ENCODE measurements around the gene TTC24. TPM values are rescaled to one million over a fixed set of nuclear protein-coding genes. Genes with fewer than 3 reads are reported as not detected.
"Not testable (repeated sequence)": the region's sequence is repeated elsewhere in the genome, so short reads cannot be mapped to it uniquely, and the experiment has no call there.

Gene TTC24
- under 1 TPM in 3 of 5 donors, not detected in 2; 0.08 to 0.27 (median 0.21) TPM for polyA plus RNA-seq (ENCODE audit: insufficient read depth in 1 of 5, insufficient read length in 5 of 5, low replicate concordance in 1 of 5)
- long read RNA-seq, donor 1, partial matches to known transcripts: 16 of 33 reads
- long read RNA-seq, donor 1, other reads (novel, unspliced or antisense): 17 of 33 reads
- long read RNA-seq, donor 2: 0 reads
- long read RNA-seq, donor 3: 0 reads
- long read RNA-seq, donor 4: 0 reads
- long read RNA-seq, donor 5: 0 reads
- long read RNA-seq, donor 6, partial matches to known transcripts: 37 of 60 reads
- long read RNA-seq, donor 6, other reads (novel, unspliced or antisense): 23 of 60 reads
- long read RNA-seq, donor 7: 0 reads
- long read RNA-seq, donor 8: 0 reads

DNA sequence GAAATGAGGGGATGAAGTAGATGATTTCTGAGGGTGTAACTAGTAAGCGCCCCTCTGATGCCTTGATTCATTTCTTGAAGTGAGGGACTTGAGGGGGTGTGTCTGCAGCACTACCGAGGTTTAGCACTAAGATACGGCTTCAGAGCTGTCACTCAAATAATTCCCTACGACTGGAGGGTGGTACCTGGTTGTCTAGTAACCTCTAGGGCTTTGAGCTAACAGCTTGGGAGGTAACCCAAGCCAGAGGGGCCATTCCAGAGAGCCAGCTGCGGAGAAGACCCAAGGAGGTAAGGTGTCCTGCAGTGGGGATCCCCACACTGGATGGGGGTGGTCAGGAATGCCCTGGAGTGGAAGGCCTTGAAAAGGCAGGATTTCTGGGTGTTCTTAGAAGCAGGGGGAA, at the start of gene TTC24:
Gene TTC24 (plus strand): TSS at position 252 of the 400 bp plus-strand sequence. CDS start 1,642 bp downstream, outside the sequence.
- DNase-seq: no peak

DNA sequence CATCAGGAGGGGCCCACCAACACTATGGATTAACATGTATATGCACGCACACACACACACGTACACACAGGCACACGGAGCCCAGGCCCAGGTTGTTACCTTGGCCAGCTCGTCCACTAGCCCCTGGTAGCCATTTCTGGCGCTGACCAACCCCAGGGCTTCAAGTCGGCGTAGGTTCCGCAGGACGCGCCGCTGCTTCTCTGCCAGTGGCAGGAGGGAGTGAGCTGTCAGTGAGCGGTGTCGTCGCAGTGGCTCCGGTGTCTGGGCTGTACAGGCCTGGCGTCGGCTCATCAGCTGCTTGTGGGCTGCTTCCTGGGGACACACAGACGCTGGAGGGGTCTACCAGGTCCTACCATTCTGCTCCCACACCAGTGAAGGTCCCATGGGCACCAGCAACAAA, 49.5 kb upstream of the TTC24 start:
- DNase-seq: no peak

DNA sequence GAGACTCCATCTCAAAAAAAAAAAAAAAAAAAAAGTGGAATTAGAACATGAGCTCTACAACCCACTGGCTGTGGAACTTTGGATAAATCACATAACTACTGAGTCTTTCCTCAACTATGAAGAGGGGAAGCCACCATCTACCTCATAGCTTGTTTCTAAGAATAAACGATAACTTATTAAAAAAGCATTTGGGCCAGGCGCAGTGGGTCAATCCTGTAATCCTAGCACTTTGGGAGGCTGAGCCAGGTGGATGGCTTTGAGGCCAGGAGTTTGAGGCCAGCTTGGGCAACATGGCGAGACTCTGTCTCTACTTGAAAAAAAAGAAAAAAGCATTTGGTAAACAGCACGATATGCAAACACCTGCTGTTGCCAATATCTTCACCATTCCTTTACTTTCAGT, 47.1 kb upstream of the TTC24 start:
- no peak for DNase-seq

DNA sequence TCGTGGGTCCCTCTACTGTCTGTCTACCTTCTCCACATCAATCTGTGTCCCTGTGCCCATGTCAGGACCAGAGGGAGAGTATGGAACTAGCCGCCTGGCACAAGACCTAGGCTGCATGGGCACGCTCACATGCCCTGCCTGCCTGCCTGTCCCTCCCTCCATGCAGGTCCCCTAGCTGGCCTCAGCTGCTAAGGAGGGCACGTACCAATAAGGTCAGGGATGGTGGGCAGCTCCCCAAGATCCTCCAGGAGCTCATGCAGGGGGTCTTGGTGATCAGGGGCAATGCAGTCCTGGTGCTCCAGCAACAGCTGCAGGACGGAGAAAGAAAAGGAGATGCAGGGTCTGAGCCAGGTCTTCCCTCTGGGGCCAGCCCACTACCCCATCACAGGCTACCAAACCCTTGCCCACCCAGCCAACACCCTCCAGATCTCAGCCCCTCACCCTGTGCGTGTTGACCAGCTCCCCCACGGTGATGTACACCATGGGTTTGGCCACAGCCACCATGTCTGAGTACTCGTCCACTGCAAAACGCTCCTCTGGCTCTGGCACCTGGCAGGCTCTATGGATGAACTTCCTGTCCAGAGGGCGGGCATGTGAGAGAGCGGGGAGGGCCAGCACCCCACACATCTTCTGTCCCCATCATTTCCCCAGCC, 45.8 kb upstream of the TTC24 start:
- DNase-seq: no peak

DNA sequence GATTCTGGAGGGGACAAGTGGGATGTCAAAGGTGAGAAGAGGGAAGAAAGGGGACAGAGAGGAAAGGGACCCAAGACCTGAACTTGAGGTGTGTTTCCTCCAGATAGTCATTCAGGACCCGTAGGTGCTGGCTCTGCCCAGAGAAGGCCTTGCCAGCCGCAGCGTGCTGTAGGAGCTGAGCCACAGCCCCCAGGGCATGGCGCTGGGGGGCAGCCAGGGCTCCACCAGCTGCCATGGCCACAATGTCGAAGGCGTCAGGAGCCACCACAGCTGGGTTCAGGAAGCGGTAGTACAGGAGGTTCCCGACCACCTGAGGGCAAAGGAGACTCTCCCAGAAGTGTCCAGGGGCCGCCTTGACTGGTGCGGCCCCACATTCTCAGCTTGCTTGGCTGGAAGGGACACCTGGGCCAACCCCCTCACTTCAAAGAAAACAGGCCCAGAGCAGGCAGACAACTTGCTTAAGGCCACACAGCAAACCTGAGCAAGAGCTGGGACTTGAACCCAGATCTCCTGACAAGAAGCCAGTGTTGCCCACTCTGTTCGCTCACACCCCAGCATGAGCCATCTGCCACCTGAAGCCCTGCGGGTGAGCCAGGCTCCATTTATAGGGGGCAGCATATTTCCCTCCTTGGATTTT, 45.0 kb upstream of the TTC24 start:
- no peak for DNase-seq

DNA sequence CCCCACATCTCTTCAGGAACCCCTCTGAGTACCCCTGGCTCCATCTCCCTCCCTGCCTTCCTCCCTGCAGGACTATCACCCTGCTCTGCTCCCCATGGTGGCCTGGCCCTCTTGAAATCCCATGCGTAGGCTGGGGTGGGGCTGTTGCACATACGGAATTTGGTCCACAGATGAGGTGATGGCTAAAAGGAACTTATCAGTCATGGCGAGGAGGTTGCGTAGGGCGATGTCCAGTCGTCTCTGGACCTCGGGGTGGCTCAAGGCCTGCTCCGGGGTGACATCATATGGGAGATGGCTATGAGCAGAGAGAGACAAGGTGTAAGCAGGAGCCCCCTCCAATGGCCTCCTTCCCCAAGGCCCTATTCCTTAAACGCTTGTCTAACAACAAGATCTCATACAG, 42.5 kb upstream of the TTC24 start:
- DNase-seq: no peak

DNA sequence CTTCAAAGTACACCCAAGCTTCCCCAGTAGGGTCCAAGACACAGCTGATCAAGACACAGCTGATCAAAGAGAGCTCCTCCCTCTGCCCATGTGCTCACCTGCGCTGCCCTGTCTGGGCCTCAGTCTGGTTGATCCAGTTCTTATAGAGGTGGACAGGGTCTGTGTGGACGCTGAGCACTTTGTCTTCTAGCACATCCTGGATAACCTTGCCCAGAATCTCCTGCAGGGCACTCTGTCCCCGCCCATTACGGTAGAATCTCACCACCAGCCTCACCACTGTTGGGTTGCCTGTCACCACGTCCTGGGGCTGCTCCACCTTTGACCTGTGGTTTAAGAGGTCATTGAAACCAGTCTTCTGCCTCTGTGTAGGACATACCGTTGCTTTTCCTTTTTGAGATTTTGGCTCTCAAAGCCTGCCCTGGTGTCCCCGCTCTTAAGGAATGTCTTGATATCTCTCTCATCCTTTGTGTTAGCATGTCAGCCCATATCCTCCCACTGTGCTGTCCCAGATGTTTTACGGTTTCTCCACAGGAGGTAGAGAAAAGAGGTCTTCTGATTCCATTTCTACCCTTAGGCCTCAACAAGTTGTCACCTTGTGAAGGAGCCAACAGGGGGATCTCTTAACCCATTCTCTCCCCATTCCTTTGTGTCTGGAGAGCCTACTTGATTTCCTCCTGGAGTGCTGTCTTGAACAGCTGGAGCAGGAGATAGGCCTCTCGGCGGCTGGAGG, 40.6 kb upstream of the TTC24 start:
- no peak for DNase-seq

DNA sequence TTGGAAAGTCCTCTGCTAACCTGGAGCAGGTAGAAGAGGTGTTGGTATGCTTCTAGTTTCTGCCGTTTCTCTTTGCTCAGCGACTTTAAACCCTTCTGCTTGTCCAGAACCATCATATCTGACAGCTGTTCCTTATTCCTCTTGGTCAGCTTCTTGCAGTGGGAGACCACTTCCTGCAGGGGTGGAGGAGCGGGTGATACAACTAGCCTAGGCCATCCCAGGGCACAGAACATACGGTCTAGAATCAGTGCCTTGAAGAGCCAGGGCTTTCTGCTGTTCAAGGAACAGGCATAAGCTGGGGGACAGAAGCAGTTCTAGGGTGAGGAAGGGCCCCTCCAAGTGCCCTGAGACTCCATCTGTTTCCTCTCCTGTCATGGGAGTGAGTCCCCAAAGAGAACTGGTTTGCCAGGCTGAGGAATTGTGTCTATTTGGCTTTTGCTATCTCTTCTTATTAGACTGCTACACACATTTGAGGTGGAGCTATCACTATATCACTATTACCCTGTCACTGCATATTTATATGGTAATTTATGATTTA, 39.6 kb upstream of the TTC24 start:
- DNase-seq: no peak

DNA sequence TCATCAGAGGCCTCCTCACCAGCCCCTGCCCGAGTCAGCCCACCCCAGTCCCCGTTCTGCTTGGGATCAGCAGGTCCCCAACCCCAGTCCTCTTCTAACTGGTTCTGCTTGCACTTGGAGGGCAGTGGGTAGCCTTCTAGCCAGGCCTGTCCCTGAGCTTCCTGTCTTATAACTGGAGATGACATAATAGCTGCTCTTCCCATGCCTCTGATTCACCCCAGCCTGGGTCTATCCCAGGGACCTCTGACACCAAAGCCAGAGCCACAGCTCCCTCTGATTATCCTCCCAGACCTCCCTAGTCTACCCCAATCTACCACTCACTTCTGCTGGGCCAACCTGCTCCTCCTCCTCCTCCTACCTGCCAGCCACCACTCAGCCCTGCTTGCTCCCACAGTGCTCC, 38.6 kb upstream of the TTC24 start:
- DNase-seq: no peak

DNA sequence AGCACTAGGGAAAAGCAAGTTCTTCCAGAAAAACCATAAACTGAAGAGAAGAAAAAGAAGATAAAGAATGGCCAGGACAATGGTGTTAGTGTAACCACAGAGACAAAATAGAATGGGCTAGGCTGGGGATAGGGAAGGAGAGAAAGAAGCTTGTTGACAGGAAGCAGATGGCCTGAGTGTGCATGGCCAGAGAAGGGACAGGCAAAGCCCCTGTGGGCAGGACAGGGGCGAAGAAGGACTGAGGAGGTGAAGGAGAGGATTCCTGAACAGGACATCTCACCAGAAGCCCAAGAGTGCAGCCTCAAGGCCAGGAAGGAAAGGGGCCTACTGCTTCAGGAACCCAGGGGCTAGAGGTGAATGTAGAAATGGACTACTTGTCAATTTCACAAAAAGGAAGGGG, 36.5 kb upstream of the TTC24 start:
- no peak for DNase-seq

DNA sequence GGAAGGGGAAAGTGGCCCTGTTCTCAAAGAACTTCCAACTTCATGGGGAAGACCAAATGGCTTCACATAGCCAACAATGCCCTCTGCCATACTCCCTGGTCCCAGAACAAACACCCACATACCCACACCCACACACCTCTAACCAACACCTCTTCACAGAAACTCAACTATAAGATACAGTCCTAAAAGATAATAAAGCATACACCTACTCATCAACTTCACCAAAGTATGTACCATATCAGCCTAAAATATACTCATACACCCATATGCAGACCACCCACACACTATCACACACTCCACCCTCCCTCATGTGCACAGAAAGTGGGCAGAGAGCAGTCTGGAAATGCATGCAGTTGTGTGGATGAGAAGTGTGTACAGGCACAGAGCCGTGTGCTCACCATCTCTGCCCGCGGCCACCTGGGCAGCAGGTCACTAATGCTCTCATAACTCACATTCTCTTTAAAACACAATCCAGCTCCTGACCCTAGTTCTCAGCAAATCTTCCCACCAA, 34.9 kb upstream of the TTC24 start:
- DNase-seq: no peak

DNA sequence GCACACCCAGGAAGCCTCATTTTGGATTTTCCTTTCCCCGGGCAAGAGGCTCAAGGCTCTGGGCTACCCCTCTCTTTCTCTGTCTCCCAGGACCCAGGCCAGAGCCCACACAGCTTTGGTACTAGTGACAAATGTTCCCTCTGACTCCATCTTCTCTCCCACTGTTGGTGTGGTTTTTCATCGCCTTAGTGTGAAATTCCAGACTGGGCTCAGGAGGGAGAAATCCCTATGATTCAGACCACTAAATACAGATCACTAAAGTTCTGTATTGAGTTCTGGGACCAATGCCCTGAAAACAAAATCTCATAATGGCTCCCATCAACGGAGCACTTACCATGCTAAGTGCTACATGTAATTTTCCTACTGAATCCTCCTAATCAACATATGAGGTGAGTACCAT, 33.3 kb upstream of the TTC24 start:
- DNase-seq: no peak

DNA sequence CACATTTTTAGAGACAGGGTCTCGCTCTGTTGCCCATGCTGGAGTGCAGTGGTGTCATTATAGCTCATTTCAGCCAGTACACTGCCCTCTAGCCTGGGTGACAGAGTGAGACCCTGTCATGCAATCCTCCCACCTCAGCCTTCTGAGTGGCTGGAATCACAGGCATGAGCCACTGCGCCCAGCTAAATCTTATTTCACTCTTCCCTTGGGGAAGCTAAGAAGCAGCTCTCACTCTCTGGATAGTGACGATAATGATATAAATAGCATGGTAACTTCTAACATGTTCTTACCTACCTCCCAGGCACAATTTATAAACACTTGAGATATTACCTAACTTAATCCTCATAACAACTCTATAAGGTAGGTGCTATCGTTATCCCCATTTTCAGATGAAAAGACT, 32.1 kb upstream of the TTC24 start:
- DNase-seq: no peak

DNA sequence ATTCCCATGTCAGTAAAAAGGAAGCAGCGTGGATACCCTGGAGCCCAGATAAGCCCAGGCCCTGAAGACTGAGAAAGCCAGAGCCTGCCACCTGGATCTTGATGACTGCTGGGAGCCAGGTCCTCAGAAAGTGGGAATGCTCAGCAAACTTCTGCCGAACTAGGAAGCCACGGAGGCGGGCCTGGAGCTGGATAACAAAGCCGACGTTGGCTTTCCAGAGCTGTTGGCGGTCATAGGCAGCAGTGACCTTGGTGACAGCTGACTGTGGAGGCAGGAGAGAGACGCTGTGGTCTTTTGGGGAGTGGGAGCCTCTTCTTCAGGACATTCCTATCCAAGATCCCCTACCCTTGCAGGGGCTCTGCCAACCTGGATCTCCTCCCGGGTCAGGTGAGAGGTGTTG, 31.5 kb upstream of the TTC24 start:
- no peak for DNase-seq

DNA sequence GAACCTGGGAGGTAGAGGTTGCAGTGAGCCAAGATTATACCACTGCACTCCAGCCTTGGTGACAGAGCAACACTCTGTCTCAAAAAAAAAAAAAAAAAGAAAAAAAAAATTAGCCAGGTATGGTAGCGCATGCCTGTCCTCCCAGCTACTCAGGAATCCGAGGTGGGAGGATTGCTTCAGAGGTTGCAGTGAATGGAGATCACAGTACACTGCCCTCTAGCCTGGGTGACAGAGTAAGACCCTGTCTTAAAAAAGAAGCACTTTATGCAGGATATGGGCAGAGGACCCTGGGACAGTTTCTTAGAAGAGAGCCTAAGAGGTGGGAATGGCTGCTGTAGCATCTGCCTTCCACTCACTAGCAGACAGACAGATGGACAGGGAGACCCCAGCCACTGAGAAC, 30.1 kb upstream of the TTC24 start:
- DNase-seq: no peak

DNA sequence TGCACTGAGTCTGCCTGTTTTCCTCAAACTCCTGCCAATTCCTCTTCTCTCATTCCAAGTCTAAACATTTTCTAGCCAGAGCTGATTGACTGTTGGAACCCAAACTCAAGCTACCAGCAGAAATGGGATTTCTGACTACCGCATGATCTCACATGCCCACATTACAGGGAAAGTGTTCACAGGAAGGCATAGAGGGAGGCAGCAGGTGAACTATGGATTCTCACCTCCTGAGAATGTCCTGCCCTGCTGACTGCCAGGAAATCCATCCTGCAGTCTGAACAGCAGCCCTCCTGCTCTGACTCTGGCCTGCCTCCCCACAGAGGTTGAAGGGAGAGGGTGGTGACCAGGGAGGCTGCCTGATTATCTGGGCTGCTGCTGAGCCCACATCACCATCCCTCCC, 29.7 kb upstream of the TTC24 start:
- DNase-seq: no peak

DNA sequence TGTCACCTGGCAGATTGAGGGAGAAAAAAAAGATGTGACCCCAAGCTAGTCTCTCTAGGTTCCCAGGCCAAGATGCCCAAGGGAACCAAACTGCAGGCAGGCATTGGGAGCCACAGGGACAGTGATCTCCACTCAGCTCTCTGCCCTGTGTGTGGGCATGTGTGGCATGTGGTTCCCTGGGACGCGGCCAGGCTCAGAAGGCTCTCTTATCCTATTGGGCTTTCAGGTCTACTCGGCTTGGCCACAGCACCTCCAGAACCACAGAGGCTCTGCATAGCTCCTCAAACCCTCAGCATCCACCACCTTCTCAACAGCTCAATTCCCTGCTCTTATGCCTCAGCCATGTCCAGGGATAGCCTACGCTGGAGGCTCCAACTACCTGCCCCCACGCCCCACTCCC, 29.2 kb upstream of the TTC24 start:
- DNase-seq: no peak

DNA sequence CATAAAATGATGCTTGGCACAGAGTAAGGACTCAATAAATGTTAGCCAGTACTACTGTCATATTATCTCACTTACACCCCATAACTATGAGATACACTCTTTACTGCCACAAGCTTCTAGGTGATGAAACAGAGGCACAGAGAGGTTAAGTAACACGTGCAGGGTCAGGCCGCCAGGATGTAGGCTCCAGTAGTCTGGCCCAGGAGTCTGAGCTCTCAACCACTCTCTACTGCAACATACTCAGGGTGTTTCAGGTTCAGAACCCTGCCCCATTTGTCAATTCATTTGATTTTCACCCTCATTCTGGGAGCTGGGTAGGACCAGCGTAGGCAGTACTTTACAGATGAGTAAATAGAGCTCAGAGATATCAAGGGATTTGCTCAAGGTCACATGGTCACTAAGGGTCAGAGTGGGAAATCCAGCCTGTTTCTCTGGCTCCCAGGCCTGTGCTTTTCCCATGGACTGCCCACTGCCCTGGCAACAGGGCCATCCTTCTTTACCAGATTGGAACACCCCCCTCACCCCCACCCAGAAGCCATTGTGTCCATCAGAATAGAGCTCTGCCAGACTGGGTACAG, 28.4 kb upstream of the TTC24 start:
- DNase-seq: no peak

DNA sequence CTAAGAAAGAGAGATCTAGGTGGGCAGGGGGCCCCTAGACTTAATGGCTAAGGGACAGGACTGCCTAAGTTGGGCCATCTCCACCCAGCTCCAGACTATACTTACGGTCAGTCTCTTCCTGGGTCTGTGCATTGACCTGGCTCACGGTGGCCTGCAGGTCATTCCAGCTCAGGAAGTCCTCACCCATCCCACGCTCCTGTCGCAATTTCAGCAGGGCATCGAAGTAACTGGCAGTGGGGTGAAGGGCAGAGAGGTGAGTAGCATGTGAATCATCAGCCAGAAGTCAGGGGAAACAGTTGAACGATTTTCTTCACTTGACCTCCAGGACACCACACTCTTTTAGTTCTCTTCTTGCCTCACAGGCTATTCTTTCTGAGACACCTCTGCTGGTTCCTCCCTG, 27.7 kb upstream of the TTC24 start:
- DNase-seq: no peak

DNA sequence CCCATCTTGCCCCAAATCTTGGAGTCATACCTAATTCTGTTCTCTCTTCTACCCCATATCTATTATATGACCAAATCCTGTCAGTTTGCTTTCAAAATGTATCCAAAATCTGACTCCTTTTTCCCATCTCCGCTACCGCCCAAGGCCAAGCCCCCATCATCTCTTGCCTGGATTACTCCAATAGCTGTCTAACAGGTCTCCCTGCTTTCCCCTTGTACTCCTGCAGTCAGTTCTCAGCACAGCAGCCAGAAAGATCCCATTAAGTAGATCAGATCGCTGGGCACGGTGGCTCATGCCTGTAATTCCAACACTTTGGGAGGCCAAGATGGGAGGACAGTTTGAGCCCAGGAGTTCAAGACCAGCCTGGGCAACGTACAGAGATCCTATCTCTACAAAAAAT, 27.0 kb upstream of the TTC24 start:
- no peak for DNase-seq

DNA sequence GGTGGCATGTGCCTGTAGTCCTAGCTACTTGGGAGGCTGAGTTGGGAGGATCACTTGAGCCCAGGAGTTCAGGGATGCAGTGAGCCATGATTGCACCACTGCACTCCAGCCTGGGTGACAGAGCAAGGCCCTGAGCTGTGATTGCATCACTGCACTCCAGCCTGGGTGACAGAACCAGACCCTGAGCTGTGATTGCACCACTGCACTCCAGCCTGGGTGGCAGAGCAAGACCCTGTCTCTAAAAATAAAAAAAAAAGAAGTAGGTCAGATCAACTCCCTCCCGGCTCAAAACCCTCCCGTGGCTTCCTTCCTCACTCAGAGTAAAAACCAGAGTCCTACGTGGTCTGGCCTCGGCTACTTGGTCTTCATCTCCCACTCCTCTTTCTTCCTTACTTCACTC, 26.6 kb upstream of the TTC24 start:
- not testable (repeated sequence) for DNase-seq
